WTC11 (cell line): ENCODE measurements around the gene ADCY3. TPM values are rescaled to one million over a fixed set of nuclear protein-coding genes. Genes with fewer than 3 reads are reported as not detected.

Experiments
- ATAC-seq: fragments of 200-7000 bp; cut with Tn5 transposase; 2 replicates; pipeline ENCODE4 v1.10.0; 2021; ENCODE audit warnings: mild to moderate bottlenecking, moderate library complexity
- CTCF ChIA-PET: fragments of 300-600 bp; sonication (Branson Sonifier 250); formaldehyde crosslinking; loops from one replicate; lab custom pipeline; 2021; ENCODE audit warnings: antibody characterized with exemption; lab: Charles Lee
- POLR2A ChIA-PET: fragments of 350-600 bp; sonication (Branson Sonifier 250); formaldehyde crosslinking; loops from one replicate; lab custom pipeline; 2021; ENCODE audit warnings: antibody characterized with exemption; lab: Charles Lee
- DNase-seq: peaks from one replicate; pipeline ENCODE4 v3.0.0; 2021; ENCODE audit warnings: low spot score
- H3K27ac Mint-ChIP-seq: 2 replicates; pipeline ENCODE4 v1.8.0; 2021; ENCODE audit warnings: mixed read lengths
- H3K27me3 Mint-ChIP-seq: 2 replicates; pipeline ENCODE4 v1.8.0; 2021; ENCODE audit warnings: low read depth, mild to moderate bottlenecking, moderate library complexity, mixed read lengths
- H3K36me3 Mint-ChIP-seq: 2 replicates; pipeline ENCODE4 v1.8.0; 2021; ENCODE audit warnings: mixed read lengths
- H3K4me1 Mint-ChIP-seq: 2 replicates; pipeline ENCODE4 v1.8.0; 2022; ENCODE audit warnings: mixed read lengths
- H3K4me3 Mint-ChIP-seq: 2 replicates; pipeline ENCODE4 v1.8.0; 2021; ENCODE audit warnings: mild to moderate bottlenecking, moderate library complexity, mixed read lengths
- H3K9me3 Mint-ChIP-seq: 2 replicates; pipeline ENCODE4 v1.8.0; 2021; ENCODE audit warnings: mixed read lengths
- ATF1 ChIP-seq: sonication (generic); formaldehyde crosslinking; IDR thresholded peaks from 2 replicates; pipeline ENCODE4 v1.8.1; 2023; ENCODE audit warnings: mild to moderate bottlenecking, moderate library complexity, missing genetic modification reagents
- CREB1 ChIP-seq: sonication (generic); formaldehyde crosslinking; IDR thresholded peaks from 2 replicates; pipeline ENCODE4 v1.8.0; 2023; ENCODE audit warnings: mild to moderate bottlenecking, missing genetic modification reagents
- EMX1 ChIP-seq: fragments of 250-450 bp; sonication (Bioruptor Pico); IDR thresholded peaks from 2 replicates; pipeline ENCODE4 v1.8.0; 2021; ENCODE audit warnings: mild to moderate bottlenecking
- GABPB1 ChIP-seq: sonication (generic); formaldehyde crosslinking; IDR thresholded peaks from 2 replicates; pipeline ENCODE4 v1.8.1; 2023; ENCODE audit warnings: mild to moderate bottlenecking, missing genetic modification reagents
- HMGXB4 ChIP-seq: sonication (generic); formaldehyde crosslinking; IDR thresholded peaks from 2 replicates; pipeline ENCODE4 v1.8.1; 2023; ENCODE audit warnings: mild to moderate bottlenecking, moderate library complexity, missing genetic modification reagents
- IRF2 ChIP-seq: sonication (generic); formaldehyde crosslinking; IDR thresholded peaks from 2 replicates; pipeline ENCODE4 v1.8.0; 2022; ENCODE audit warnings: low read depth, missing genetic modification reagents, borderline replicate concordance
- NR1H2 ChIP-seq: sonication (generic); formaldehyde crosslinking; IDR thresholded peaks from 2 replicates; pipeline ENCODE4 v1.9.0; 2021; ENCODE audit warnings: mild to moderate bottlenecking, moderate library complexity, missing genetic modification reagents
- NR2C2 ChIP-seq: sonication (generic); formaldehyde crosslinking; IDR thresholded peaks from 2 replicates; pipeline ENCODE4 v1.8.0; 2022; ENCODE audit warnings: mild to moderate bottlenecking, missing genetic modification reagents
- OVOL2 ChIP-seq: fragments of 250-450 bp; sonication (Bioruptor Pico); IDR thresholded peaks from 2 replicates; pipeline ENCODE4 v1.9.0; 2021; ENCODE audit warnings: mild to moderate bottlenecking, borderline replicate concordance
- PRDM15 ChIP-seq: sonication (generic); formaldehyde crosslinking; IDR thresholded peaks from 2 replicates; pipeline ENCODE4 v1.8.0; 2022; ENCODE audit warnings: missing genetic modification reagents
- SOX15 ChIP-seq: fragments of 250-450 bp; sonication (Bioruptor Pico); IDR thresholded peaks from 2 replicates; pipeline ENCODE4 v1.9.0; 2021; ENCODE audit warnings: mild to moderate bottlenecking
- TCF7 ChIP-seq: sonication (generic); formaldehyde crosslinking; IDR thresholded peaks from 2 replicates; pipeline ENCODE4 v1.8.0; 2022; ENCODE audit warnings: mild to moderate bottlenecking, low read depth, missing genetic modification reagents, moderate library complexity
- ZNF121 ChIP-seq: sonication (generic); formaldehyde crosslinking; IDR thresholded peaks from 2 replicates; pipeline ENCODE4 v1.8.0; 2023; ENCODE audit warnings: missing genetic modification reagents
- ZNF138 ChIP-seq: sonication (generic); formaldehyde crosslinking; conservative IDR thresholded peaks from 2 replicates; pipeline ENCODE4 v1.8.1; 2022; ENCODE audit warnings: mild to moderate bottlenecking, moderate library complexity, missing genetic modification reagents
- ZNF232 ChIP-seq: sonication (generic); formaldehyde crosslinking; IDR thresholded peaks from 2 replicates; pipeline ENCODE4 v1.8.0; 2022; ENCODE audit warnings: mild to moderate bottlenecking, missing genetic modification reagents
- ZNF512 ChIP-seq: sonication (generic); formaldehyde crosslinking; IDR thresholded peaks from 2 replicates; pipeline ENCODE4 v1.8.1; 2022; ENCODE audit warnings: missing genetic modification reagents, borderline replicate concordance
- total RNA-seq: library from RNA; stranded (reverse); gene quantifications from 3 replicates; pipeline ENCODE4 v1.2.3, GENCODE V29; 2021
- TF ChIP-seq, protein P1 (sequence below): sonication (generic); formaldehyde crosslinking; IDR thresholded peaks from 2 replicates; pipeline ENCODE4 v1.8.0; 2022; ENCODE audit warnings: mild to moderate bottlenecking, missing genetic modification reagents
- TF ChIP-seq, protein P2 (sequence below): sonication (generic); formaldehyde crosslinking; conservative IDR thresholded peaks from 2 replicates; pipeline ENCODE4 v1.8.1; 2022; ENCODE audit warnings: mild to moderate bottlenecking, missing genetic modification reagents
- TF ChIP-seq, protein P3 (sequence below): fragments of 250-450 bp; sonication (Bioruptor Pico); IDR thresholded peaks from 2 replicates; pipeline ENCODE4 v1.9.0; 2021; ENCODE audit warnings: mild to moderate bottlenecking
- TF ChIP-seq, protein P4 (sequence below): sonication (generic); formaldehyde crosslinking; IDR thresholded peaks from 2 replicates; pipeline ENCODE4 v1.8.0; 2022; ENCODE audit warnings: mild to moderate bottlenecking, missing genetic modification reagents
- TF ChIP-seq, protein P5 (sequence below): sonication (generic); formaldehyde crosslinking; IDR thresholded peaks from 2 replicates; pipeline ENCODE4 v1.8.0; 2023; ENCODE audit warnings: mild to moderate bottlenecking, missing genetic modification reagents

Gene ADCY3
- total RNA-seq, 1 experiment from 2014 or later = 37.1 TPM

DNA sequence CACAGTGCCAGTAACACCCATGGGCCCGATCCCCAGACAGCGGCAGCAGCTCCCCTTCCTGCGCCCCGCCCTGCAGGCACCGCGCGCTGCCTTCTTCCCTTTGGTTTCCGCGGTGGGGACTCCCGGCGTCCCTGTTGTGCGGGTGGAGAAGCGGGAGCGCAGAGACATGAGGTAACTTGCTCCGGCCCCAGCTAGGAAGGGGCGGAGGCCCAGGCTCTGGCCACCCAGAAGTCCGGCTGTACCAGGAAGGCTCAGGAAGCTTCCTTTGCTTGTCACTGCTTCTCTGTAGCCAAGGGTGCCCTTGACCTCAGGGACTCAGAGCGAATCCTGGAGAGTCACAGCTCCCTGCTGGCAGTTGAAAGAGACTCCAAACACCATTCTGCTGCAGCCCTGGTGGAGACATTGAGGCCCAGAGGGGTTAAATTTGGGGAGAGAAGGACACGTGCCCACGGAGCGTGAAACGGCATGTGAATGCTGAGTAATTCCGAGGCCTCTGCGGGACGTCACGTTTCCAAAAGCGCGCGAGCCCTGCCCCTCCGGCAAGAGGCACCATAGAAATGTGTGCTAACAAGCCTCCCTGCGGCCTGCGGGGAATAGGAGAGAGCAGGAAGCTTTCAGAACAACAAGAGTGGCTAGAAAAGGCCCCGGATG, 6.7 kb upstream of the ADCY3 start:
- H3K9me3 Mint-ChIP-seq = no peaks in the 10 kb centered on the region
- no peaks in the 10 kb centered on the region for H3K36me3 Mint-ChIP-seq
- POLR2A ChIA-PET = no interaction called here
- H3K4me1 Mint-ChIP-seq = peaks cover 13% of the 10 kb centered on the region
- H3K27me3 Mint-ChIP-seq = no peaks in the 10 kb centered on the region
- DNase-seq (no peak), ATAC-seq (peak; percentile 45)
- no peak overlapping the region for H3K4me3 Mint-ChIP-seq
- CTCF ChIA-PET = interaction anchor here (0.5 to 0.9 kb wide), 3 partner anchors 182 to 270 kb away, joined by 4 to 5 read pairs (median 4); no protein-coding TSS in a partner anchor
- no peak for TF ChIP-seq IRF2 (CRISPR knock-in tag)
- TF ChIP-seq ZNF121 (CRISPR knock-in tag) = no peak
- no peak for TF ChIP-seq PRDM15
- no peak for TF ChIP-seq EMX1 (CRISPR knock-in tag)
- H3K27ac Mint-ChIP-seq = no peak overlapping the region

DNA sequence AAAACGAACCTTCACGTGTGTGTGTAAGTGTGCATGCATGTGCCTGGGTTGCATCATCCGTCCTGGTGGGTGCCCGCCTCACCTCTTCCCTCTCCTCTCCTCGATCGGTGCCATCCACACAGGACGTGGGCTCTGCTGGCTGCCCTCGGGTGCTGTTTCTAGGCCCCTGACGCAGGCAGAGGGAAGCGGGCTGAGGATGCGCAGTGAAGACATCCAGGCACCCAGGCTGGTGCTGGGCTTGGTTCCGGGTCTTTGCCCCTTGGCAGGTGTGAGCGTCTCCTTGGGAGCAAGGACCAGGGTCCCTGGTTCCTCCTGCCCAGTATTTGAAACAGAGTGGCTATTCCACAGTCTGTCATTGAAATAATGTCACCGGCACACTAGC, 6.2 kb upstream of the ADCY3 start:
- no peak for TF ChIP-seq NR2C2 (CRISPR knock-in tag)
- TF ChIP-seq, protein P1, sequence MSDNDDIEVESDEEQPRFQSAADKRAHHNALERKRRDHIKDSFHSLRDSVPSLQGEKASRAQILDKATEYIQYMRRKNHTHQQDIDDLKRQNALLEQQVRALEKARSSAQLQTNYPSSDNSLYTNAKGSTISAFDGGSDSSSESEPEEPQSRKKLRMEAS (CRISPR knock-in tag) = no peak; the same call in 1 of the 2 replicates
- TF ChIP-seq ZNF512 (CRISPR knock-in tag) = no peak
- TF ChIP-seq NR1H2 (CRISPR knock-in tag) = no peak
- no peak for TF ChIP-seq CREB1 (CRISPR knock-in tag)
- TF ChIP-seq, protein P2, sequence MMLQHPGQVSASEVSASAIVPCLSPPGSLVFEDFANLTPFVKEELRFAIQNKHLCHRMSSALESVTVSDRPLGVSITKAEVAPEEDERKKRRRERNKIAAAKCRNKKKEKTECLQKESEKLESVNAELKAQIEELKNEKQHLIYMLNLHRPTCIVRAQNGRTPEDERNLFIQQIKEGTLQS (CRISPR knock-in tag) = no peak
- TF ChIP-seq, protein P3, sequence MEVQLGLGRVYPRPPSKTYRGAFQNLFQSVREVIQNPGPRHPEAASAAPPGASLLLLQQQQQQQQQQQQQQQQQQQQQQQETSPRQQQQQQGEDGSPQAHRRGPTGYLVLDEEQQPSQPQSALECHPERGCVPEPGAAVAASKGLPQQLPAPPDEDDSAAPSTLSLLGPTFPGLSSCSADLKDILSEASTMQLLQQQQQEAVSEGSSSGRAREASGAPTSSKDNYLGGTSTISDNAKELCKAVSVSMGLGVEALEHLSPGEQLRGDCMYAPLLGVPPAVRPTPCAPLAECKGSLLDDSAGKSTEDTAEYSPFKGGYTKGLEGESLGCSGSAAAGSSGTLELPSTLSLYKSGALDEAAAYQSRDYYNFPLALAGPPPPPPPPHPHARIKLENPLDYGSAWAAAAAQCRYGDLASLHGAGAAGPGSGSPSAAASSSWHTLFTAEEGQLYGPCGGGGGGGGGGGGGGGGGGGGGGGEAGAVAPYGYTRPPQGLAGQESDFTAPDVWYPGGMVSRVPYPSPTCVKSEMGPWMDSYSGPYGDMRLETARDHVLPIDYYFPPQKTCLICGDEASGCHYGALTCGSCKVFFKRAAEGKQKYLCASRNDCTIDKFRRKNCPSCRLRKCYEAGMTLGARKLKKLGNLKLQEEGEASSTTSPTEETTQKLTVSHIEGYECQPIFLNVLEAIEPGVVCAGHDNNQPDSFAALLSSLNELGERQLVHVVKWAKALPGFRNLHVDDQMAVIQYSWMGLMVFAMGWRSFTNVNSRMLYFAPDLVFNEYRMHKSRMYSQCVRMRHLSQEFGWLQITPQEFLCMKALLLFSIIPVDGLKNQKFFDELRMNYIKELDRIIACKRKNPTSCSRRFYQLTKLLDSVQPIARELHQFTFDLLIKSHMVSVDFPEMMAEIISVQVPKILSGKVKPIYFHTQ (CRISPR knock-in tag) = no peak
- TF ChIP-seq HMGXB4 (CRISPR knock-in tag) = no peak
- TF ChIP-seq, protein P4, sequence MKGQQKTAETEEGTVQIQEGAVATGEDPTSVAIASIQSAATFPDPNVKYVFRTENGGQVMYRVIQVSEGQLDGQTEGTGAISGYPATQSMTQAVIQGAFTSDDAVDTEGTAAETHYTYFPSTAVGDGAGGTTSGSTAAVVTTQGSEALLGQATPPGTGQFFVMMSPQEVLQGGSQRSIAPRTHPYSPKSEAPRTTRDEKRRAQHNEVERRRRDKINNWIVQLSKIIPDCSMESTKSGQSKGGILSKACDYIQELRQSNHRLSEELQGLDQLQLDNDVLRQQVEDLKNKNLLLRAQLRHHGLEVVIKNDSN (CRISPR knock-in tag) = no peak
- no peak for TF ChIP-seq SOX15 (CRISPR knock-in tag)
- no peak for TF ChIP-seq ATF1
- no peak for TF ChIP-seq TCF7 (CRISPR knock-in tag)
- TF ChIP-seq GABPB1 (CRISPR knock-in tag) = no peak
- no peak for TF ChIP-seq ZNF138 (CRISPR knock-in tag)
- TF ChIP-seq, protein P5, sequence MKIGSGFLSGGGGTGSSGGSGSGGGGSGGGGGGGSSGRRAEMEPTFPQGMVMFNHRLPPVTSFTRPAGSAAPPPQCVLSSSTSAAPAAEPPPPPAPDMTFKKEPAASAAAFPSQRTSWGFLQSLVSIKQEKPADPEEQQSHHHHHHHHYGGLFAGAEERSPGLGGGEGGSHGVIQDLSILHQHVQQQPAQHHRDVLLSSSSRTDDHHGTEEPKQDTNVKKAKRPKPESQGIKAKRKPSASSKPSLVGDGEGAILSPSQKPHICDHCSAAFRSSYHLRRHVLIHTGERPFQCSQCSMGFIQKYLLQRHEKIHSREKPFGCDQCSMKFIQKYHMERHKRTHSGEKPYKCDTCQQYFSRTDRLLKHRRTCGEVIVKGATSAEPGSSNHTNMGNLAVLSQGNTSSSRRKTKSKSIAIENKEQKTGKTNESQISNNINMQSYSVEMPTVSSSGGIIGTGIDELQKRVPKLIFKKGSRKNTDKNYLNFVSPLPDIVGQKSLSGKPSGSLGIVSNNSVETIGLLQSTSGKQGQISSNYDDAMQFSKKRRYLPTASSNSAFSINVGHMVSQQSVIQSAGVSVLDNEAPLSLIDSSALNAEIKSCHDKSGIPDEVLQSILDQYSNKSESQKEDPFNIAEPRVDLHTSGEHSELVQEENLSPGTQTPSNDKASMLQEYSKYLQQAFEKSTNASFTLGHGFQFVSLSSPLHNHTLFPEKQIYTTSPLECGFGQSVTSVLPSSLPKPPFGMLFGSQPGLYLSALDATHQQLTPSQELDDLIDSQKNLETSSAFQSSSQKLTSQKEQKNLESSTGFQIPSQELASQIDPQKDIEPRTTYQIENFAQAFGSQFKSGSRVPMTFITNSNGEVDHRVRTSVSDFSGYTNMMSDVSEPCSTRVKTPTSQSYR (CRISPR knock-in tag) = no peak
- TF ChIP-seq ZNF232 = no peak
- no peak for TF ChIP-seq OVOL2 (CRISPR knock-in tag)
- POLR2A ChIA-PET = no interaction called here

More for the DNA sequence above, 6.2 kb upstream of the ADCY3 start:
- CTCF ChIA-PET = interaction anchor here (0.5 to 0.9 kb wide), 3 partner anchors 182 to 270 kb away, joined by 4 to 5 read pairs (median 4); no protein-coding TSS in a partner anchor
- no peaks in the 10 kb centered on the region for H3K27me3 Mint-ChIP-seq
- ATAC-seq = no peak
- peaks cover 12% of the 10 kb centered on the region for H3K4me1 Mint-ChIP-seq
- no peak overlapping the region for H3K4me3 Mint-ChIP-seq
- no peaks in the 10 kb centered on the region for H3K36me3 Mint-ChIP-seq
- no peak for DNase-seq
- H3K9me3 Mint-ChIP-seq = no peaks in the 10 kb centered on the region
- H3K27ac Mint-ChIP-seq = no peak overlapping the region
